Stimulated activated CD8-positive, alpha-beta memory T cell treated with anti-CD3 and anti-CD28 coated beads, Interleukin-7, amount 100 ng/mL, for 1 hour (primary cell): ENCODE measurements around the gene ABLIM2.
"Not testable (repeated sequence)": the region's sequence is repeated elsewhere in the genome, so short reads cannot be mapped to it uniquely, and the experiment has no call there.

Source experiments
- DNase-seq, 2 donors: peaks; one replicate each; pipeline ENCODE4 v3.0.0-alpha.2; 2020; ENCODE audit warnings: low read depth in 2 of 2

ABLIM2 gene

GRCh38 chr4:7962609-7963508 lies 195.8 kb downstream of the ABLIM2 start:
- DNase-seq, result no peak

- DNase-seq, result no peak
Observed at GRCh38 chr4:7960790-7961655, 197.6 kb downstream of the ABLIM2 start.

- DNase-seq, result no peak
Observed at GRCh38 chr4:7960017-7960789, 198.4 kb downstream of the ABLIM2 start.

- no peak for DNase-seq
Observed at GRCh38 chr4:7959078-7959477, 199.5 kb downstream of the ABLIM2 start.

- DNase-seq, result no peak
Observed at GRCh38 chr4:7956934-7957656, 201.5 kb downstream of the ABLIM2 start.

- no peak for DNase-seq
Observed at GRCh38 chr4:7956270-7956808, 202.3 kb downstream of the ABLIM2 start.

GRCh38 chr4:7955393-7955792 lies 203.2 kb downstream of the ABLIM2 start:
- no peak for DNase-seq

- DNase-seq, result no peak
Observed at GRCh38 chr4:7952615-7953014, 206.0 kb downstream of the ABLIM2 start.

GRCh38 chr4:7950301-7951092 lies 208.1 kb downstream of the ABLIM2 start:
- no peak for DNase-seq

GRCh38 chr4:7949759-7950158 lies 208.9 kb downstream of the ABLIM2 start:
- no peak for DNase-seq

GRCh38 chr4:7947927-7948326 lies 210.7 kb downstream of the ABLIM2 start:
- no peak for DNase-seq

- DNase-seq, result no peak
Observed at GRCh38 chr4:7945709-7946380, 212.8 kb downstream of the ABLIM2 start.

- DNase-seq, result no peak
Observed at GRCh38 chr4:7944599-7945220, 213.9 kb downstream of the ABLIM2 start.

GRCh38 chr4:7943688-7944087 lies 214.9 kb downstream of the ABLIM2 start:
- DNase-seq, result not testable (repeated sequence)

- DNase-seq, result no peak
Observed at GRCh38 chr4:7943211-7943610, 215.4 kb downstream of the ABLIM2 start.

- DNase-seq, result no peak
Observed at GRCh38 chr4:7941965-7942496, 216.6 kb downstream of the ABLIM2 start.

- no peak for DNase-seq
Observed at GRCh38 chr4:7941111-7941964, 217.3 kb downstream of the ABLIM2 start.
